K562 (cell line): ENCODE results near the gene NME2. TPM values are rescaled to one million over a fixed set of nuclear protein-coding genes. Genes with fewer than 3 reads are reported as not detected.

ENCODE experiments used
- FOXJ2 ChIP-seq: fragments of 200-800 bp; sonication (Bioruptor generic); IDR thresholded peaks from 2 replicates; pipeline ENCODE4 v1.6.1; 2016; ENCODE audit warnings: missing genetic modification characterization, missing compliant biosample characterization
- POLR2B ChIP-seq: fragments of 450-650 bp; IDR thresholded peaks from 2 replicates; pipeline ENCODE4 v1.6.1; 2018; ENCODE audit warnings: low read depth; ENCODE audit not compliant: partially characterized antibody
- ZNF253 ChIP-seq: fragments of 250-450 bp; sonication (Bioruptor Pico); conservative IDR thresholded peaks from 2 replicates; pipeline ENCODE4 v1.6.1; 2021; ENCODE audit warnings: mild to moderate bottlenecking
- ZNF407 ChIP-seq: fragments of 450-650 bp; IDR thresholded peaks from 2 replicates; pipeline ENCODE4 v1.6.1; 2016; ENCODE audit warnings: low read depth
- ZNF609 ChIP-seq: sonication (generic); formaldehyde crosslinking; IDR thresholded peaks from 2 replicates; pipeline ENCODE4 v1.8.1; 2023; ENCODE audit warnings: missing genetic modification reagents, mild to moderate bottlenecking, borderline replicate concordance
- ZNF766 ChIP-seq: fragments of 200-800 bp; sonication (Bioruptor generic); conservative IDR thresholded peaks from 2 replicates; pipeline ENCODE4 v1.6.1; 2016; ENCODE audit warnings: missing genetic modification characterization, missing compliant biosample characterization
- polyA plus RNA-seq, 8 experiments: library from polyadenylated mRNA; depleted of rRNA in 4 of 8; stranded (reverse) in 5 of 8; unstranded in 3 of 8; fragments of >200 nt; fragmentation: Nextera tagmentation in 2 of 8; fragmentation: Illumina TruSeq in 1 of 8; extraction: Ambion mirVana in 2 of 8; extraction: Trizol in 1 of 8; gene quantifications; 2 replicates each; pipeline versions ENCODE4 v1.2.1 to v1.2.3, GENCODE V29; 2011 to 2014; ENCODE audit warnings: inconsistent platforms in 1 of 8, missing spikeins in 1 of 8
- total RNA-seq, 7 experiments: library from RNA; depleted of rRNA in 6 of 7; stranded (reverse); fragments of >200 nt in 6 of 7; fragmentation: Illumina TruSeq in 2 of 7; extraction: Trizol in 2 of 7; gene quantifications; 2 replicates each; pipeline versions ENCODE4 v1.2.1 to v1.2.3, GENCODE V29; 2011 to 2021; ENCODE audit warnings: low replicate concordance in 1 of 7
- TF ChIP-seq, protein P1 (sequence below): fragments of 250-450 bp; sonication (Bioruptor Pico); IDR thresholded peaks from 2 replicates; pipeline ENCODE4 v1.8.0; 2021; ENCODE audit warnings: mild to moderate bottlenecking, moderate library complexity
- TF ChIP-seq, protein P2 (sequence below): fragments of 450-650 bp; formaldehyde crosslinking; IDR thresholded peaks from 2 replicates; pipeline ENCODE4 v1.4.0; 2020; ENCODE audit warnings: mild to moderate bottlenecking, moderate library complexity

Gene NME2
- total and polyA plus RNA-seq, 9 of the 15 experiments (the other 6 are each of a cell fraction or from before 2014, with no cell fraction given): 684 to 1,202 (median 924) TPM

GRCh38 chr17:51121620-51122472 is 44.4 kb upstream of the NME2 start (continued):
- TF ChIP-seq ZNF253 (CRISPR knock-in tag) (no peak), POLR2B (peak; percentile 97), ZNF407 (peak; percentile 47; the same call in 1 of the 2 replicates), ZNF609 (no peak), ZNF766 (CRISPR knock-in tag) (peak; percentile 100), FOXJ2 (tag) (no peak)
- TF ChIP-seq, protein P1, sequence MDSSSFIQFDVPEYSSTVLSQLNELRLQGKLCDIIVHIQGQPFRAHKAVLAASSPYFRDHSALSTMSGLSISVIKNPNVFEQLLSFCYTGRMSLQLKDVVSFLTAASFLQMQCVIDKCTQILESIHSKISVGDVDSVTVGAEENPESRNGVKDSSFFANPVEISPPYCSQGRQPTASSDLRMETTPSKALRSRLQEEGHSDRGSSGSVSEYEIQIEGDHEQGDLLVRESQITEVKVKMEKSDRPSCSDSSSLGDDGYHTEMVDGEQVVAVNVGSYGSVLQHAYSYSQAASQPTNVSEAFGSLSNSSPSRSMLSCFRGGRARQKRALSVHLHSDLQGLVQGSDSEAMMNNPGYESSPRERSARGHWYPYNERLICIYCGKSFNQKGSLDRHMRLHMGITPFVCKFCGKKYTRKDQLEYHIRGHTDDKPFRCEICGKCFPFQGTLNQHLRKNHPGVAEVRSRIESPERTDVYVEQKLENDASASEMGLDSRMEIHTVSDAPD (CRISPR knock-in tag): no peak
- TF ChIP-seq, protein P2, sequence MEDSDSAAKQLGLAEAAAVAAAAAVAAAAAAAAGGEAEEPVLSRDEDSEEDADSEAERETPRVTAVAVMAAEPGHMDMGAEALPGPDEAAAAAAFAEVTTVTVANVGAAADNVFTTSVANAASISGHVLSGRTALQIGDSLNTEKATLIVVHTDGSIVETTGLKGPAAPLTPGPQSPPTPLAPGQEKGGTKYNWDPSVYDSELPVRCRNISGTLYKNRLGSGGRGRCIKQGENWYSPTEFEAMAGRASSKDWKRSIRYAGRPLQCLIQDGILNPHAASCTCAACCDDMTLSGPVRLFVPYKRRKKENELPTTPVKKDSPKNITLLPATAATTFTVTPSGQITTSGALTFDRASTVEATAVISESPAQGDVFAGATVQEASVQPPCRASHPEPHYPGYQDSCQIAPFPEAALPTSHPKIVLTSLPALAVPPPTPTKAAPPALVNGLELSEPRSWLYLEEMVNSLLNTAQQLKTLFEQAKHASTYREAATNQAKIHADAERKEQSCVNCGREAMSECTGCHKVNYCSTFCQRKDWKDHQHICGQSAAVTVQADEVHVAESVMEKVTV (CRISPR knock-in tag): no peak
